ENCODE results near the gene GLYR1.
"Not testable (repeated sequence)": the region's sequence is repeated elsewhere in the genome, so short reads cannot be mapped to it uniquely, and the experiment has no call there.

Gene GLYR1

GRCh38 chr16:4788910-4789309 is 58.2 kb downstream of the GLYR1 start:
- no peak for DNase-seq (ENCODE audit: low read depth in 2 of 2)

GRCh38 chr16:4788489-4788889 is 58.6 kb downstream of the GLYR1 start:
- no peak for DNase-seq (ENCODE audit: low read depth in 2 of 2)

DNA sequence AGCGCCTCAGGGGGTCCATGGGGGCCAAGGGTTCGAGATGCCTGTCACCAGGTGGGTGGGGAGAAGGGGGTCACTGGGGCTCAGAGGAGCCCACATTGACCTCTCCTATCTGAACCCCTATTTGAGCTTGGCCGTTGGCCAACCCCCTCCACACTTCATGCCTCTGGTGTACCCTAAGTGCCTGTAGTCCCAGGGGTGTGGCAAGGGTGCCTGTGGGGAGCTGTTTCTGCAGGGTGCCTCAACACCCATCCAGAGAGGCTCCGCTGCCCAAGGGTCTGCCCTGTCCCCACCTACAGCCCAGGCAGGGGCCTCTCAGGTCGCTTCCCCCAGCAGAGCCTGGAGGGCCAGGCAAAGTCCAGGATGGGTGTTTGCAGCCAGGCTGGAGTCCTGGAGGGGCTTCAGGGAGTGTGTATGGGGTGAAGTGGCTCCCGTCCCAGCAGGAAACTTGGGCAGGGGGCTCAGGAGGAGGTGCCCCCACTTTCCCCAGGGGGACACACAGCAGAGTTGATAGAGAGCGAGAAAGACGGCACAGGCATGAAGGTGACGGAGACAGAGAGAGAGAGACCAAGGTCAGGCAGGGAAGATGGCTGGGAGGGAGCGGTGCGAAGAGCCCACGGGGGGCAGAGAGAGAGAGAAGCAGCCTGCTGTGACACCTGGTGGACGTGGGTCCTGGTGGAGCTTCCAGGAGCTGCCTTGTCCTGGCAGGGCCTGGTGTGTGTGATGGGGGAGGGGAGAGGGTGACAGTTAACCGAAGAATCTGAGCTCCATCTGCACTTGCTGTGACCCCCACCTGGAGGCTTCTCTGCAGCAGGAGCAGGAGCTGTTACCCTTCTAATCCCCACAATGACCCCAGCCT is 59.2 kb downstream of the GLYR1 start, which contains the start of gene SEPTIN12:
TSS of gene SEPTIN12 (minus strand) at position 719 of the 856 bp plus-strand sequence. CDS start at position 19, 700 bp downstream.
- DNase-seq (ENCODE audit: low read depth in 2 of 2) = no peak

- DNase-seq (ENCODE audit: low read depth in 2 of 2) = no peak
Measured at GRCh38 chr16:4787068-4787467, 60.0 kb downstream of the GLYR1 start.

DNA sequence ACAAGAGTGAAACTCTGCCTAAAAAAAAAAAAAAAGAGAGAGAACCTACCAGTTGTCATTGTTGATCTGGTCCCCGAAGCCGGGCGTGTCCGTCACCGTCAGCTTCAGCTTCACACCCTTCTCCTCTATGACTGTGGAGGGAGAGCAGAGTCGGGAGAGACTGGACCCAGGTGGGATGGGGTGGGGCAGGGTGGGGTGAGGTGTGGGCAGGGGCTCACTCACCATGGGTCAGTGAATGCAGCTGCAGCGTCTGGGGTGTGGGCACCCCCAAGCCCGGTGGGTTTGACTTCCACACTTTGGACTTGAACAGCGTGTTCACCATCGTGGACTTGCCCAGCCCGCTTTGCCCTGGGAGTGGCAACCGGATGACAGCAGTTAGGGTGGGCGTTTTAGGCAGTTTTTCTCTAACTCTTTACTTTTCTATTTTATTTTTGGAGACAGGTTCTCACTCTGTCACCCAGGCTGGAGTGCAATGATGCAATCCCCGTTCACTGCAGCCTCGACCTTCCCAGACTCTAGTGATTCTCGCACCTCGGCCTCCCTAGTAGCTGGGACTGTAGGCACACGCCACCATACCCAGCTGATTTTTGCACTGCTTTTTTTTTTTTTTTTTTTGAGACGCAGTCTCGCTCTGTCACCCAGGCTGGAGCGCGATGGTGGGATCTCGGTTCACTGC is 61.2 kb downstream of the GLYR1 start:
- DNase-seq (ENCODE audit: low read depth in 2 of 2) = no peak

- not testable (repeated sequence) for DNase-seq (ENCODE audit: low read depth in 2 of 2)
Measured at GRCh38 chr16:4784444-4784987, 62.6 kb downstream of the GLYR1 start.

GRCh38 chr16:4783951-4784336 is 63.1 kb downstream of the GLYR1 start:
- DNase-seq (ENCODE audit: low read depth in 2 of 2) = no peak

DNA sequence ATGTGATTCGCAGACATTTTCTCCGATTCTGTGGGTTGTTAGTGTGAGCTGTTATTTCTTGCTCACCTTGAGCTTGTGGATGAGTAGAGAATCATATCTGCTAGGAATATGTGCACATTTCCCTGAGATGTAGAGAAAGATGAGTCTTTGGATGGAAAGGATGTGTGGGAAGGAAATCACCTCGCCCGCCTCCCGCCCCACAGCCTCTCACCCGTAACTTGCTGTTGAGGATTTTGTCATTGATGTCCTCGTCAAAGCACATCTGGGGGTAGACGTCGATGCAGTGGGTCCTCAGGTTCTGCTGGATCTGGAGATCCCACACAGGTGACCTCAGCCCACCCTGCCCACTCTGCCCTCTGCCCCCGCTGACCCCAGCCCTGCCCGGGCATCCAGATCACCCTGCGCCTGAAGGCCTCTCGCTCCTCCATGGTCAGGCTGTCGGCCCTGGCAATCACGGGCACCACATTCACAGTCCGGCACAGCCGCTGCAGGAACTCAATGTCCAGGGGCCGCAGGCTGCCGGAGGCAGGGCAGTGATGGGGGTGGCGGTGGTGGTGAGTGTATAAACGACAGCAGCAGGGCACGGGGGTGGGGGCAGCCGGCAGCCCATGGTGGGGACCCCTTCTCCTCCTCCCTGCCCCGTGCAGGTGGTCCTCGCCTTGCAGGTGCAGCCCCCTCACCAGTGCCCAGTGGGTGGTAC is 63.7 kb downstream of the GLYR1 start:
- no peak for DNase-seq (ENCODE audit: low read depth in 2 of 2)

- no peak for DNase-seq (ENCODE audit: low read depth in 2 of 2)
Measured at GRCh38 chr16:4780235-4780634, 66.9 kb downstream of the GLYR1 start.

DNA sequence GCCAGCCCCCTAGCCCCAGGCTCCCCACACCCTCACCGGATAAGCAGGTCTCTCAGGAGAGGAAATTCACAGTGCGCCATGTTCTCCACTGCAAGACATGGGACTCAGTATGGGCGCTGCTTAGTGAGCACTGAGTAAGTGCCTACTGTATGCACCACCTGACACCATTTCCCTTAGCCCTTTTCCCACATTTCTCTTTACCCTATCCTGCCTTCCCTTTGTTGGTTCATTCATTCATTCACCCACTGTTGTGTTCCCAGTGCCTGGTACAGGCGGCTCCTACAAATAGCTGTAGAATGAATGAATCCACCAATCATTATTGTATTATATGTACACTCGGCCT is 69.1 kb downstream of the GLYR1 start:
- DNase-seq (ENCODE audit: low read depth in 2 of 2) = no peak

- no peak for DNase-seq (ENCODE audit: low read depth in 2 of 2)
Measured at GRCh38 chr16:4777339-4778049, 69.6 kb downstream of the GLYR1 start.

DNA sequence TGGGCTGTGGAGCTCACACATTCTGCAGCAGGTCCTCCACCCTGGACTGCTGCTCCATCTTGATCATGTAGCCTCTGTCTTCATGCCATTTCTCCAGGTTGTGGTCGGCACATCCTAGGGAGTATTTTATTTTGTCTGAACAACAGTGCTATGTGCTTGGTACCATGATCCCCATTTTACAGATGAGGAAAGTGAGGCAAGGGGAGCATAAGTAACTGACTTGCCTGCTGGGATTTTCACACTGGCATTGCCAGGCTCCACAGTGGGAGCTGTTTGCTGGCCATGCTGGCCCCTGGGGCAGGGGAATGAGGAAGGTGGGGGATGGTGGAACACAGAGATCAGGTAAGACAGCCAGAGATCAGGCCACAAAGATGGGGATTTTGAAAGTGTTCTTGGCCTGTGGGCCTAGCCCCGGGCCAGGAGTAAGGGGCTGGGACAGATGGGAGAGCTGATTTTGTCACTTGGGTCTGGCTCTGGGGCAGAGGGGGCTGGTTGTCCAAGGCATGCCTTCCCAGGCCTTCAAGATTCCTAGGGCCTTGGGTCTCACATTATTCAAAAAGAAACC is 70.9 kb downstream of the GLYR1 start:
- no peak for DNase-seq (ENCODE audit: low read depth in 2 of 2)

- no peak for DNase-seq (ENCODE audit: low read depth in 2 of 2)
Measured at GRCh38 chr16:4775005-4775404, 72.1 kb downstream of the GLYR1 start.

GRCh38 chr16:4772351-4772750 is 74.7 kb downstream of the GLYR1 start:
- no peak for DNase-seq (ENCODE audit: low read depth in 2 of 2)

DNA sequence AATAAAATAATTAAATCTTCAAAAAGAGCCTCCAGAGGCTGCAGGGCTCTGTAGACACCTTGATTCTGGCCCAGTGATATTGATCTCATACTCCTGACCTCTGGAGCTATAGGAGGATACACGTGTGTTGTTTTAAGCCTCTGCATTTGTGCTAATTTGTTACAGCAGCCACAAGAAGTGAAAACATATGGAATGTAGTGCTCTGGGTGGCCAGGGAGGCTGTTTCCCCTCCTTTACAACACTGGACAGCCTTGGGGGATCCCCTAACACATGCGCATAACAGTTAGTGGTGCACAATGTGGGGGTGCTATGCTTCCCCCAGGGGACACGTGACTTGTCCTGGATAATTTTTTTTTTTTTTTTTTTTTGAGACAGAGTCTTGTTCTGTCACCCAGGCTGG is 75.4 kb downstream of the GLYR1 start:
- DNase-seq (ENCODE audit: low read depth in 2 of 2) = no peak

DNA sequence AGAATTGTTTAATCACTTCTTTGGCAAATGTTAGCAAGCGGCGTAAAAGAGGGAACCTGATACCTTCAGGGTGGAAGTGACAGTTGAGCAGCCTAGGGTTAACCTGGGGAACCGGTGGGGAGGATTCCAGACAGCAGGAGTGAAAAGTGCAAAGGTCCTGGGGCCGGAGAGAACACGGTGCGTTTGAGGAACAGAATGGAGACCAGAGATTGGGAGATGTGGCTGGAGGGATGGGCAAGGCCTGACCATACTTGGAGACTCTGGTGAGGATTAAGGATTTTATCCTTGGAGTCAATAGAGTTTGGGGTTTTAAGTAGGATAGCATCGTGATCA is 77.8 kb downstream of the GLYR1 start:
- DNase-seq (ENCODE audit: low read depth in 2 of 2) = no peak

DNA sequence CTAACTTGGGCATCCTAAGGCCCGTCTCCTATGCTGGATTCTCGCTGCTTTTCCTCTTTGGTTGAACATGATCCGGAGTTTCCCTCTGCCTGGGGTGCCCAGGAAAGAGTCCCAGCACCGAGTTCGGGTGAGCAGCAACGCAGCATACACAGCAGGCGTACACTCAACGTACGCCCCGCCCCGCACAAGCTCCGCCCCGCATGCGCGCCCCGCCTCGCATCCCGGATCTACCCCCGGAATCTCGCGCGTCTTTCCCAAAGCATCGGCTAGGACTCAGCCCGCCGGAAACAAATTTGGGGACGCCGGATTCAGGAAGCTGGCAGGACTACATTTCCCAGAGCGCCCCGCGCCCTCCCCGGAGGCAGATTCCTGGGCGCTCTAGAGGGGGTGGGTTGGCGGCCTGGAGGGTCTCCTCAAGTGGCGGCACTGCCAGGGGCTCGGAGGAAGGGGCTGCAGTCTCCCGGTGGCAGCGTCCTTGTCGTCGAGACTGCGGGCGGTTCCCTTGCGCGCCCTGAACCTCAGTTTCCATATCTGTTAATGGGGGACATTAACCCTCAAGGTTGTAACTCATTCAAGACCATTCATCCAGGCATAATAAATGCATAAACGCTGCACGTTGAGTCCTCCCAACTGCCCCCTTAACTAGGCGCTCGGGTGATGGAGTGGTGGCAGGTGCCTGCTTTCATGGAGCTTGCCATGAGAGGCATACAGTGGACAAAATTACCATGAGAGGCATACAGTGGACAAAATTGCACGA is 78.4 kb downstream of the GLYR1 start:
- DNase-seq (ENCODE audit: low read depth in 2 of 2) = peak; percentile 86 to 91

GRCh38 chr16:4767872-4768548 is 79.1 kb downstream of the GLYR1 start:
- no peak for DNase-seq (ENCODE audit: low read depth in 2 of 2)

DNA sequence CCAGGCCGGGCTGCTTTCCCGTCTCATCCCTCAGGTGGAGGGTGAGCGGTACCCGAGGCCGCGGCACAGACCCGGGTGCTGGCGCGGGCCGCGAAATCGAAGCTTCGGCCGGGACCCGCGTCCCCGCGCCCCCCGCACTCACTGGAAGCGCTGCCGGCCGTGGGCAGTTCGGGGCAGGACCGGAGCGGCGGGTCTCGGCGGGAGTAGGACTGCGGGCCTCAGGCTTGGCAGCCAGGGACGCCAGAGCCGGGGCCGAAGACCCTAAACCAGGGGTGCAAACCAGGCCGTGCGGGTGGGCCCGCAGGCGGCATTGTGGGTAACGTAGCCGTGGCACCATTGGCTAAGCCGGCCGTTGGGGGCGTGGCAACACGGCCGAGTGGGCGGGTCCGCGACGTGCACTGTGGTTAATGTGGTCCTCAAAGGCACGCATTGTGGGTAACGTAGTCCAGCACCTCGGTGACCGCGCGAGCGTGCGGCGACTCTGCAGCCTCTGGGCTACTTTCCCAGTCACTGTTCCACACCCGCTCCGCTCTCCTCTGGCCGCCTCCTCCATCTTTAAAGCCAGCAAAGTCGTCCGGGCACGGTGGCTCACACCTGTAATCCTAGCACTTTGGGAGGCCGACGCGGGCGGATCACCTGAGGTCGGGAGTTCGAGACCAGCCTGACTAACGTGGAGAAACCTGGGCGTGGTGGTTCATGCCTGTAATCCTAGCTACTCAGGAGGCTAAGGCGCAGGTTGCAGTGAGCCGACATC is 80.0 kb downstream of the GLYR1 start, which contains the start of gene ZNF500:
TSS of gene ZNF500 (minus strand) at position 288 of the 754 bp plus-strand sequence. CDS start 1,184 bp downstream, outside the sequence.
- peak; percentile 96 to 99 for DNase-seq (ENCODE audit: low read depth in 2 of 2)

Data from activated CD4-positive, alpha-beta T cell treated with anti-CD3 and anti-CD28 coated beads for 24 hours (primary cell).